Mesenchymal stem cell (in vitro differentiated cells and primary cell): ENCODE results near the gene PDCD6IP.

Experiments
- DNase-seq: peaks from one replicate; pipeline ENCODE4 v3.0.0-alpha.2; 2013
- H2AFZ ChIP-seq: one replicate; pipeline ENCODE4 v1.6.1; 2013; ENCODE audit warnings: low read depth, mild to moderate bottlenecking, control low read depth, inconsistent platforms, low read length, moderate library complexity
- H2AK5ac ChIP-seq: 2 replicates; pipeline ENCODE4 v1.6.1; 2013; ENCODE audit warnings: low read length, moderate library complexity, mild to moderate bottlenecking, inconsistent platforms; ENCODE audit not compliant: severe bottlenecking
- H2BK120ac ChIP-seq: one replicate; pipeline ENCODE4 v1.6.1; 2013; ENCODE audit warnings: low read depth, mild to moderate bottlenecking, inconsistent platforms, low read length, moderate library complexity
- H2BK12ac ChIP-seq, 2 experiments: one replicate each; pipeline ENCODE4 v1.6.1; 2013; ENCODE audit warnings: inconsistent platforms in 2 of 2, low read length in 2 of 2, mild to moderate bottlenecking in 2 of 2, moderate library complexity in 2 of 2, control low read depth in 1 of 2
- H2BK15ac ChIP-seq: one replicate; pipeline ENCODE4 v1.6.1; 2013; ENCODE audit warnings: mild to moderate bottlenecking, low read depth, inconsistent platforms; ENCODE audit not compliant: poor library complexity, severe bottlenecking
- H2BK5ac ChIP-seq: 2 replicates; pipeline ENCODE4 v1.6.1; 2013; ENCODE audit warnings: low read depth, mild to moderate bottlenecking, low read length, control low read depth, inconsistent platforms; ENCODE audit not compliant: poor library complexity, severe bottlenecking
- H3K14ac ChIP-seq, 2 experiments: one replicate each; pipeline ENCODE4 v1.6.1; 2013; ENCODE audit warnings: inconsistent platforms in 2 of 2, low read length in 2 of 2, control low read depth in 1 of 2, mild to moderate bottlenecking in 1 of 2, moderate library complexity in 1 of 2
- H3K18ac ChIP-seq, 2 experiments: one replicate each; pipeline ENCODE4 v1.6.1; 2013; ENCODE audit warnings: inconsistent platforms in 2 of 2, low read length in 2 of 2, control low read depth in 1 of 2, low read depth in 1 of 2, mild to moderate bottlenecking in 1 of 2
- H3K23ac ChIP-seq, 2 experiments: one replicate each; pipeline ENCODE4 v1.6.1; 2013; ENCODE audit warnings: inconsistent platforms in 2 of 2, low read length in 2 of 2, mild to moderate bottlenecking in 2 of 2, moderate library complexity in 2 of 2, control low read depth in 1 of 2
- H3K27ac ChIP-seq: 2 replicates; pipeline ENCODE4 v1.5.1; 2013; ENCODE audit warnings: mild to moderate bottlenecking, moderate library complexity, low read length, control low read depth, inconsistent platforms; ENCODE audit not compliant: poor library complexity, severe bottlenecking
- H3K27me3 ChIP-seq, 2 experiments: 2 replicates each; pipeline versions ENCODE4 v1.6.1 to v1.7.0; 2013; ENCODE audit warnings: low read length in 2 of 2, mild to moderate bottlenecking in 2 of 2, moderate library complexity in 2 of 2, control low read depth in 1 of 2, inconsistent platforms in 1 of 2; ENCODE audit not compliant: control insufficient read depth in 1 of 2, insufficient read depth in 1 of 2
- H3K36me3 ChIP-seq, 2 experiments: 2 replicates each; pipeline versions ENCODE4 v1.6.1 to v1.7.0; 2013; ENCODE audit warnings: low read length in 2 of 2, control low read depth in 1 of 2, inconsistent platforms in 1 of 2, low read depth in 1 of 2, mild to moderate bottlenecking in 1 of 2; ENCODE audit not compliant: insufficient read depth in 2 of 2, control insufficient read depth in 1 of 2
- H3K4ac ChIP-seq, 2 experiments: one replicate each; pipeline ENCODE4 v1.6.1; 2013; ENCODE audit warnings: inconsistent platforms in 2 of 2, low read length in 2 of 2, mild to moderate bottlenecking in 2 of 2, moderate library complexity in 2 of 2, control low read depth in 1 of 2, low read depth in 1 of 2
- H3K4me1 ChIP-seq: 2 replicates; pipeline ENCODE4 v1.6.1; 2013; ENCODE audit warnings: low read depth, low read length, control low read depth; ENCODE audit not compliant: control insufficient read depth, insufficient read depth
- H3K4me2 ChIP-seq: 2 replicates; pipeline ENCODE4 v1.6.1; 2013; ENCODE audit warnings: low read length, mild to moderate bottlenecking, inconsistent platforms; ENCODE audit not compliant: poor library complexity, severe bottlenecking
- H3K4me3 ChIP-seq, 2 experiments: 2 replicates each; pipeline versions ENCODE4 v1.5.1 to v1.7.0; 2013; ENCODE audit warnings: low read length in 2 of 2, mild to moderate bottlenecking in 2 of 2, control low read depth in 1 of 2, low read depth in 1 of 2; ENCODE audit not compliant: insufficient read depth in 1 of 2
- H3K79me1 ChIP-seq: replicated peaks from 2 replicates; pipeline ENCODE4 v1.6.1; 2013; ENCODE audit warnings: mild to moderate bottlenecking, control low read depth, low read length, inconsistent platforms; ENCODE audit not compliant: poor library complexity, severe bottlenecking
- H3K9ac ChIP-seq: 2 replicates; pipeline ENCODE4 v1.7.0; 2013; ENCODE audit warnings: mild to moderate bottlenecking, low read length, moderate library complexity
- H3K9me3 ChIP-seq: 2 replicates; pipeline ENCODE4 v1.7.0; 2013; ENCODE audit warnings: mild to moderate bottlenecking, low read length; ENCODE audit not compliant: control insufficient read depth
- H4K8ac ChIP-seq: one replicate; pipeline ENCODE4 v1.6.1; 2013; ENCODE audit warnings: inconsistent platforms, mild to moderate bottlenecking, low read length, moderate library complexity
- H4K91ac ChIP-seq: one replicate; pipeline ENCODE4 v1.6.1; 2013; ENCODE audit warnings: mild to moderate bottlenecking, low read length, inconsistent platforms
- WGBS: methylation state at CpG from one replicate; pipeline ENCODE4 v1.1.7; 2013; ENCODE audit warnings: mixed read lengths; 5-methylcytosine and 5-hydroxymethylcytosine counted together

The PDCD6IP gene

GRCh38 chr3:33768578-33769330 is 29.7 kb upstream of the PDCD6IP start:
- Histone ChIP-seq H2AFZ (no peak overlapping the region), H3K4me3 (no peak overlapping the region), H2BK5ac (no peak overlapping the region), H3K79me1 (no peaks in the 10 kb centered on the region), H4K8ac (no peak overlapping the region), H2BK120ac (no peak overlapping the region), H3K9ac (no peak overlapping the region), H2BK15ac (no peak overlapping the region), H3K18ac (no peak overlapping the region), H3K4ac (no peak overlapping the region), H3K36me3 (no peaks in the 10 kb centered on the region), H3K27me3 (no peaks in the 10 kb centered on the region), H2AK5ac (no peak overlapping the region), H4K91ac (no peak overlapping the region), H3K4me2 (no peak overlapping the region), H3K27ac (no peak overlapping the region), H3K23ac (no peak overlapping the region), H3K4me1 (no peaks in the 10 kb centered on the region), H2BK12ac (no peak overlapping the region), H3K14ac (no peak overlapping the region), H3K9me3 (no peaks in the 10 kb centered on the region)
- no peak for DNase-seq
- WGBS: 94% methylated on average over 6 of the region's 9 CpGs

DNA sequence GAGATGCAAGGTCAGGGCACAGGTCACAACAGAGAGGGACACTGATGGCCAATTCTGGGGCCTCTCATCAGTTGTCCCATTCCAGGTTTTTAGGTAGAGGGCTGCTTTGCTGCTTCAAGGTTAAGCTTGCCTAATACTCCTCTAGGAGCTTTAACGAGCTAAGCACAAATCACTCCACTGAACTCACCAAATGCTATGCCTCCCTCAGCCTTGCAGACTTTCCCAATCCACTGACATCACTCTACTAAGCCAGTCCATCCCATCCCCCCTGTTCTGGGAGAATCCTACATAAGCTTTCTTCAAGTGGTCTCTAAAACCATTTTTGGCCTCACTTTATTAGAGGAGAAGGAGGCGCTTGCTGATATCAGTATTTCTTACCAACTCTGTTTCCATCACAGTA is 24.8 kb upstream of the PDCD6IP start:
- Histone ChIP-seq H2BK120ac (no peak overlapping the region), H3K9ac (no peak overlapping the region), H3K23ac (no peak overlapping the region), H2BK5ac (no peak overlapping the region), H3K18ac (no peak overlapping the region), H3K14ac (no peak overlapping the region), H3K9me3 (no peaks in the 10 kb centered on the region), H2AK5ac (no peak overlapping the region), H3K79me1 (no peaks in the 10 kb centered on the region), H3K27ac (no peak overlapping the region), H3K4me3 (no peak overlapping the region), H4K8ac (no peak overlapping the region), H3K36me3 (no peaks in the 10 kb centered on the region), H4K91ac (no peak overlapping the region), H3K4me1 (no peaks in the 10 kb centered on the region), H3K4ac (no peak overlapping the region), H2BK12ac (no peak overlapping the region), H2AFZ (no peak overlapping the region), H2BK15ac (no peak overlapping the region), H3K4me2 (no peak overlapping the region), H3K27me3 (no peaks in the 10 kb centered on the region)
- WGBS: 90% methylated on average over 2 of the region's 2 CpGs
- peak; percentile 26 for DNase-seq

GRCh38 chr3:33775363-33775762 is 23.1 kb upstream of the PDCD6IP start:
- H3K4me2 ChIP-seq: no peak overlapping the region
- no peak for DNase-seq
- H2BK5ac ChIP-seq: no peak overlapping the region
- no peak overlapping the region for H2AK5ac ChIP-seq
- no peaks in the 10 kb centered on the region for H3K79me1 ChIP-seq
- no peak overlapping the region for H2BK12ac ChIP-seq
- no peak overlapping the region for H3K27ac ChIP-seq
- WGBS: 94% methylated on average over 3 of the region's 3 CpGs
- H3K36me3 ChIP-seq: no peaks in the 10 kb centered on the region
- H2BK120ac ChIP-seq: no peak overlapping the region
- H2BK15ac ChIP-seq: no peak overlapping the region
- no peak overlapping the region for H2AFZ ChIP-seq
- H3K14ac ChIP-seq: no peak overlapping the region
- peak overlapping the region; percentile 24 for H3K9ac ChIP-seq
- H3K27me3 ChIP-seq: no peaks in the 10 kb centered on the region
- no peak overlapping the region for H4K91ac ChIP-seq
- no peak overlapping the region for H3K4me3 ChIP-seq
- no peaks in the 10 kb centered on the region for H3K9me3 ChIP-seq
- no peaks in the 10 kb centered on the region for H3K4me1 ChIP-seq
- H3K4ac ChIP-seq: no peak overlapping the region
- H3K23ac ChIP-seq: no peak overlapping the region
- no peak overlapping the region for H4K8ac ChIP-seq
- H3K18ac ChIP-seq: no peak overlapping the region

DNA sequence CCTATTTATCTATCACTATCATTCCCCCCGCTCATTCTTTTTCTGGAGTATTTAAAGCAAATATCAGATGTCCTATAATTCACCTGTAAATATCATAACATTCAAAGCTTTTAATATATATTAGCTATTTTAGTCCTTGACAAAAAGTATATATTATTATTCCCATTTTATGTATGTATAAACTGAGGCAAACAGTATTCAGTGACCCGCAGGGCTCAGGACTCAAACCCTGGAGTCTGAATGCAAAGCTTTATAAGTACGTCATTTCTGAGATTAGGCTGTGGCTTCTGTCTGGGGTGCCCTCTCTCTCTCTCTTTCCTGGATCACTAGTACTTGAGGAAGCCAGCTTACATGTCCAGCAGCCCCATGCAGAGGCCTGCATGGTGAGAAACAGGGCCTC is 20.4 kb upstream of the PDCD6IP start:
- Histone ChIP-seq H2AFZ (no peak overlapping the region), H3K9ac (no peak overlapping the region), H2AK5ac (no peak overlapping the region), H3K23ac (no peak overlapping the region), H3K4ac (no peak overlapping the region), H3K9me3 (no peaks in the 10 kb centered on the region), H4K8ac (no peak overlapping the region), H3K27me3 (no peaks in the 10 kb centered on the region), H3K18ac (no peak overlapping the region), H2BK12ac (no peak overlapping the region), H3K14ac (no peak overlapping the region), H3K27ac (no peak overlapping the region), H2BK5ac (no peak overlapping the region), H3K36me3 (no peaks in the 10 kb centered on the region), H3K4me1 (no peaks in the 10 kb centered on the region), H2BK120ac (no peak overlapping the region), H3K79me1 (no peaks in the 10 kb centered on the region), H2BK15ac (no peak overlapping the region), H4K91ac (no peak overlapping the region), H3K4me2 (no peak overlapping the region), H3K4me3 (no peak overlapping the region)
- no peak for DNase-seq
- 92% methylated on average over 2 of the region's 3 CpGs for WGBS
